ENCODE measurements around the gene YPEL1. TPM values are rescaled to one million over a fixed set of nuclear protein-coding genes. Genes with fewer than 3 reads are reported as not detected.

Gene YPEL1
- total and polyA plus RNA-seq, 2 of the 8 experiments (the other 6 are each of a cell fraction or from before 2014, with no cell fraction given) = 6.0 to 6.7 TPM

GRCh38 chr22:21738966-21739365 is 3.4 kb upstream of the YPEL1 start:
- no peak overlapping the region for H4K91ac ChIP-seq (replicated peaks; ENCODE audit: insufficient read length, low read length)
- H4K20me1 ChIP-seq (replicated peaks in 1 of 2; ENCODE audit: control insufficient read depth in 1 of 2, insufficient read depth in 2 of 2, low read length in 2 of 2) = no peaks in the 10 kb centered on the region
- no peak overlapping the region for H3K27ac ChIP-seq (ENCODE audit: low read depth, low read length)
- no peak overlapping the region for H2BK120ac ChIP-seq (replicated peaks; ENCODE audit: low read depth, low read length)
- H3K36me3 ChIP-seq (ENCODE audit: control insufficient read depth in 2 of 4, insufficient read depth in 4 of 4, low read length in 3 of 4) = no peaks in the 10 kb centered on the region
- peak overlapping the region; percentile 46; the same call in 1 of the 2 replicates for H2BK12ac ChIP-seq (ENCODE audit: low read depth, low read length)
- no peak overlapping the region for H3K9ac ChIP-seq (replicated peaks in 1 of 4; ENCODE audit: extremely low read depth in 1 of 4, low read depth in 3 of 4, low read length in 3 of 4)
- H3K23me2 ChIP-seq (ENCODE audit: low read depth, low read length) = peaks cover 7% of the 10 kb centered on the region; the same call in 1 of the 2 replicates
- no peak overlapping the region for H3K23ac ChIP-seq (ENCODE audit: insufficient read length)
- TF ChIP-seq YY1 (IDR thresholded peaks at IDR 0.05; ENCODE audit: low read depth, low read length) (no peak), RFX5 (IDR thresholded peaks at IDR 0.05; ENCODE audit: borderline replicate concordance, low read depth, low read length) (no peak), RBBP5 (IDR thresholded peaks at IDR 0.05; ENCODE audit: borderline replicate concordance, low read depth, low read length) (no peak), POLR2A (IDR thresholded peaks at IDR 0.05; ENCODE audit: control extremely low read depth in 1 of 2, low read depth in 2 of 2, low read length in 2 of 2) (no peak), CBX5 (IDR thresholded peaks at IDR 0.05; ENCODE audit: low read depth, low read length) (no peak), SP2 (IDR thresholded peaks at IDR 0.05; ENCODE audit: low read length) (no peak), SIRT6 (IDR thresholded peaks at IDR 0.05; ENCODE audit: low read length) (no peak), NANOG (IDR thresholded peaks at IDR 0.05; ENCODE audit: insufficient read depth, low read depth, low read length, poor library complexity, severe bottlenecking) (no peak), CREB1 (IDR thresholded peaks at IDR 0.05) (no peak), ATF2 (IDR thresholded peaks at IDR 0.05; ENCODE audit: low read length) (no peak), PHF8 (conservative IDR thresholded peaks at IDR 0.05; ENCODE audit: low read depth, low read length) (no peak)
- H3K79me1 ChIP-seq (ENCODE audit: low read depth, low read length) = no peaks in the 10 kb centered on the region
- H2AFZ ChIP-seq (ENCODE audit: low read length) = no peak overlapping the region; the same call in 1 of the 2 replicates
- peaks cover 0 to 6% (median 3%) of the 10 kb centered on the region in 4 experiments; a peak in 3 of 7 replicates for H3K4me1 ChIP-seq (replicated peaks in 1 of 4; ENCODE audit: control insufficient read depth in 3 of 4, insufficient read depth in 4 of 4, low read length in 3 of 4)
- WGBS, 2 experiments (ENCODE audit: extremely low coverage in 1 of 2, insufficient coverage in 1 of 2, insufficient read length in 1 of 2, insufficient replicate concordance in 2 of 2, low coverage in 1 of 2, low lambda C conversion rate in 2 of 2, missing lambda C conversion rate in 1 of 2) = 71% methylated on average over 7 of the region's 7 CpGs; no CpG with 5 or more reads in 1 of the 2 experiments
- FAIRE-seq = no peak
- H2BK15ac ChIP-seq (ENCODE audit: low read length) = no peak overlapping the region
- H3K9me3 ChIP-seq (ENCODE audit: insufficient read depth in 2 of 2, low read depth in 1 of 2, low read length in 1 of 2) = no peaks in the 10 kb centered on the region
- H3K27me3 ChIP-seq (replicated peaks in 1 of 4; ENCODE audit: control insufficient read depth in 3 of 4, extremely low read depth in 1 of 4, insufficient read depth in 3 of 4, low read length in 3 of 4) = peaks cover 0 to 15% (median 6%) of the 10 kb centered on the region in 4 experiments; a peak in 2 of 7 replicates
- no peak for DNase-seq (ENCODE audit: low read depth in 1 of 2, low spot score in 2 of 2)
- CTCF ChIA-PET (ENCODE audit: partially characterized antibody) = no interaction called here
- no peak overlapping the region for H3K4me3 ChIP-seq (ENCODE audit: extremely low read depth in 1 of 4, insufficient read depth in 2 of 4, low read depth in 3 of 4, low read length in 4 of 4)
- no peak overlapping the region for H3K18ac ChIP-seq (ENCODE audit: extremely low read depth, low read length)
- no peak overlapping the region for H2BK20ac ChIP-seq (ENCODE audit: low read length)
- H3K79me2 ChIP-seq (ENCODE audit: control insufficient read depth in 1 of 2, insufficient read depth in 2 of 2, low read length in 2 of 2) = no peaks in the 10 kb centered on the region
- no peak overlapping the region for H3K4me2 ChIP-seq (ENCODE audit: insufficient read depth in 1 of 2, low read depth in 2 of 2, low read length in 2 of 2)
- POLR2A ChIA-PET (ENCODE audit: partially characterized antibody) = no interaction called here
- no peak overlapping the region for H4K5ac ChIP-seq (ENCODE audit: insufficient read length, low read depth, low read length)
- H2AK5ac ChIP-seq (ENCODE audit: low read depth, low read length) = no peak overlapping the region
- H2BK5ac ChIP-seq (ENCODE audit: low read depth, low read length) = no peak overlapping the region
- H3K56ac ChIP-seq (replicated peaks; ENCODE audit: insufficient read length, low read depth, low read length) = no peak overlapping the region
- no peak overlapping the region for H3K14ac ChIP-seq (ENCODE audit: insufficient read length)
- H4K8ac ChIP-seq (ENCODE audit: extremely low read depth, insufficient read depth, low read length) = no peak overlapping the region
- H3K4ac ChIP-seq (replicated peaks; ENCODE audit: insufficient read length, low read depth, low read length) = no peak overlapping the region

Data from H1 (cell line).